ENCODE results near the gene CLN6.
"Not testable (repeated sequence)": the region's sequence is repeated elsewhere in the genome, so short reads cannot be mapped to it uniquely, and the experiment has no call there.

CLN6 gene

DNA sequence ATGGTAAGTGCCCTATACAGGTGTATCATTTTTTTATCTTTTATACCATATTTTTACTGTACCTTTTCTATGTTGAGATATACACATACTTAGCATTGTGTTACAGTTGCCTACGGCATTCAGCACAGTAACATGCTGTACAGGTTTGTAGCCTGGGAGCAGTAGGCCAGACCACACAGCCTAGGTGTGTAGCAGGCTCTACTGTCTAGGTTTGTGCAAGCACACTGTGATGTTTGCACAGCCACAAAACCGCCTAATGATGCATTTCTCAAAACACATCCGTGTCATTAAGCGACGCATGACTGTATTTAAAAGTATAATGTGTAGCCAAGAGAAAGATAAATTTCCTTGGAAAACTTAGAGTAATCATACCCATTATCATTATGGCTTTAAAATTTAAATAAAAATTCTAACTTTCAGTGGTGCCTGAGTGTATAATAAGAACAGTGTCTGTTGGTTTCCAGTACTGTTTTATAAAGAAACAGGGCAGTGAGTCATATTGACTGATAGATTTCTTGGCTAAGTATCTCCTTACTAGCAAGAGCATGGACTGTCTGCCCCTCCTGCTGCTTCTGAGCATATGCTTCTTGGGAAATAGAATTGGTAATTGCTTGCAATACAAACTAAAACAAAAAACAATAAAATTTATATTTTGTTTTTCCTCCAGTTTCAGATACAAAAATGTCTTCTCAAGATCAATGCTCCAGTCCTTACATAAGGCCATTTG is 42.7 kb downstream of the CLN6 start:
- DNase-seq = no peak

DNA sequence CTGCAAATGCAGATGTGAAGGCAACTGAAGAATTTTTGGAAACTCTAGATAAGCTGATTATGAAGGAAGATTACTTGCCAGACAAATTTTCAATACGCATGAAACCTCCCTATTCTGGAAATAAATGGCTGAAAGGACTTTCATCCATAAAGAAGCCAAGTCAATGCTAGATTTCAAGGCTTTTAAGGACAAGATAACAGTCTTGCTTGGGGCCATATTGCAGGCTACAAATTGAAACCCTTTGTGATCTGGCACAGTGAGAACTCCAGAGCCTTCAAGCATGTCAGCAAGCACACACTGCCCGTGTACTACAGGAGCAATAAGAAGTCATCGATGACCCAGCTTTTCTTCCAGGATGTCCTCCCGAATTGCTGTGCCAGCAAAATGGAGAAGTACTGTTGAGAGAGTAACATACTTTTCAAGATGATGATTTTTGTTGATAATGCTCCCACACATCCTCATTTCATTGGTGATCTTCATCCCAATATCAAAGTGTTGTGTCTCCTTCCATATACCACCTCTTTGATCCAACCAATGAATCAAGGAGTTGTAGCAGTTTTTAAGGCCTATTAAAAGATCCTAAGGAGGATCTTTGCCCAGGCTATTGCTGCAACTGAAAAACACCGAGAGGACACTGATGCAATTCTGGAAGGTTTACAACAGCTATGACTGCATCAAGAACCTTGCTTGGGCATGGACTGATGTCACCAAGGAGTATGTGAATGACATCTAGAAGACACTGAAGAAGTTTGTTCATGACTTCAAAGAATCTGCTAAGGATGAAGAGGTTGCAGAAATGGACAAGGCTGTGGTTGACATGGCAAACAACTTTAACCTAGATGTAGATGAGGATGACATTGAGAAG is 44.7 kb downstream of the CLN6 start:
- no peak for DNase-seq

DNA sequence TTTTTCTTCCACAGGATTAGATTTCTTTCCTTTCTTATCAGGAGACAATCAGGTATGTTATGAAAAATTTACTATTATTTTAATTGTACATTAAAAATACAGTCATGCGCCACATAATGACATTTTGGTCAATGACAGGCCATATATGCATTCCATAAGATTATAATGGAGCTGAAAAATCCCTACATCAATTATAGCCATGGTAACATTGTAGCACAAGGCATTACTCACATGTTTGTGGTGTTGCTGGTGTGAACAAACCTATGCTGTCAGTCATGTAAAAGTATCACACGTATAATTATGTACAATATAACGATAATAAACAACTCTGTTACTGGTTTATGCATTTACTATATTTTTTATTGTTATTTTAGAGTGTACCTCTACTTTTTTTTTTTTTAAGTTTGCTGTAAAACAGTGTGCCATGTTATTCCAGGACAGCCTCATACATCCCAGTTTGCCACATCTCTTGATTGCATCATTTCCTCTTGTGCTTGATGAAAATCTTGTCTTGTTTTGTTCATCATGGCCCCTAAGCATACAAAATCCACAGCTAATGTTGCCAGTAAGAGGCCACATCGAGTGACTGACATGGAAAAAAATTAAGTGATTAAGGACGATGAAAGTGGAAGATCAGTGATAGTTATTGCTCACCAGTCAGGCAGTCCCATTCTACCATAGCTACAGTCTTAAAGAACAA is 45.8 kb downstream of the CLN6 start:
- DNase-seq = no peak

DNA sequence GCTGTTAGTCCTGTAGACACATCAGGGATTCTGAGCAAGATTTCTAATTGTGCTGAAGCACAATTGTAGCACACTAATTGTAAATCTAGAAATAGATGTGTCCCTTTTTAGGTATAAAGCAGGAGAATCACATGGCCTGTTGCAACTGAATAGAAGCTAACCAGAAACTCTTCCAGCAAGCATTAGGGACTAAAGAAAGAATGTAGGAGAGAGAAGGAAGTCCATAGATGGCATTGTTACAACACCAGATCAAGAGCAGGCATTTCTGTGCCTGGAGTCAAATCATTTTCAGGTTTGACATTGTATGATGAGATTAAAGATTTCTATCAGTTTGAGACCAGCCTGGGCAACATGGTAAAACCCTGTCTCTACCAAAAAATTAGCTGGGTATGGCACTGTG is 51.8 kb downstream of the CLN6 start:
- DNase-seq = no peak

DNA sequence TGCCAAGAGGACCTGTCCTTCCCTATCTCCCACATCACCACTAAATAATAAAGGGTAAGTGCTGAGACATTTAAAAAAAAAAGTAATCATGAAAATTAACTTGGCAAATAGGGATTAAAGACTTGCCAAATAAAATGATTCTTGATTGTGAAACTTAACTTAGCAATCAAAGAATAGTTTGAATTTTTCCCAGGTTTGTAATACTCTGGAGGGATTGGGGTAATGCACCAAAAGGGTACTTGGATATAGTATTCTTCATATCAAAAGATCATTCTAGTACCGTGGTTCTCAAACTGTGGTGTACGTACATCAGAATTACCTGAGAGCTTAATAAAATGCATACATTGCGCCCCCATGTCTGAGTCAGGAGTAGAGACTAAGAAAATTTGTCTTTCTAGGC is 52.9 kb downstream of the CLN6 start:
- no peak for DNase-seq

DNA sequence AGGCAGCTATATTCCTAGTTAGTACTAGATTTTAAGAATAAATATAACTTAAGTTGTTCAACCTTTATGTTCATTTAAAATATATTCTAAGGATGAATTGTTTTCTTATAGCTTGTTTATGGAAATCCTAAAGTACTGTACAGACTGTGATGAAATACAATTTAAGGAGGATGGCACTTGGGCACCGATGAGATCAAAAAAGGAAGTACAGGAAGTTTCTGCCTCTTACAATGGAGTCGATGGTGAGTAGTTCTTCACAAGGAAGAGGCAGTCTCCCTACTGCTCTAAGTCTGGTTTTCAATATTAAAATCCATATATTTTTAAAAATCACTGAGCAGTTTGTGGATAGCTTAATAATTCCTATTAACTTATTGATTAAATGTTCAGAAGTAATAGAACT is 54.0 kb downstream of the CLN6 start:
- DNase-seq = no peak

DNA sequence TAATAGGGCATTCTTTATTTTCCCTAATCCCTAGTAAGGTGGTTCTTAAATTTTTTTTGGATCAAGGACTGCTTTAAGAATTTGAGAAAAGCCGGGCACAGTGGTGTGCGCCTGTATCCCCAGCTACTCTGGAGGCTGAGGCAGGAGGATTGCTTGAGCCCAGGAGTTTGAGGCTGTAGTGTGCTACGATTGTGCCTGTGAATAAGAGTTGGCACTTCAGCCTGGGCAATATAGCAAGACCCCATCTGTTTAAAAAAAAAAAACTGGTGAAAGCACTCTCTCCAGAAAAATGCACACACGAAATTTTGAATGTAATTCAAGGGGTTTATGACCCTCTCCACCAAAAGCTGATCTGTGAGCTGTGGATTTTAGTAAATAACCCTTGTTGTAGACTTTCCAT is 56.4 kb downstream of the CLN6 start:
- no peak for DNase-seq

DNA sequence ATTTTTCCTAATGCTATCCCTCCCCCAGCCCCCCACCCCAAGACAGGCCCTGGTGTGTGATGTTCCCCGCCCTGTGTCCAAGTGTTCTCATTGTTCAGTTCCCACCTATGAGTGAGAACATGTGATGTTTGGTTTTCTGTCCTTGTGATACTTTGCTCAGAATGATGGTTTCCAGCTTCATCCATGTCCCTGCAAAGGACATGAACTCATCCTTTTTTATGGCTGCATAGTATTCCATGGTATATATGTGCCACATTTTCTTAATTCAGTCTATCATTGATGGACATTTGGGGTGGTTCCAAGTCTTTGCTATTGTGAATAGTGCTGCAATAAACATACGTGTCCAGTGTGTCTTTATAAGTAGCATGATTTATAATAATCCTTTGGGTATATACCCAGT is 57.5 kb downstream of the CLN6 start:
- not testable (repeated sequence) for DNase-seq

DNA sequence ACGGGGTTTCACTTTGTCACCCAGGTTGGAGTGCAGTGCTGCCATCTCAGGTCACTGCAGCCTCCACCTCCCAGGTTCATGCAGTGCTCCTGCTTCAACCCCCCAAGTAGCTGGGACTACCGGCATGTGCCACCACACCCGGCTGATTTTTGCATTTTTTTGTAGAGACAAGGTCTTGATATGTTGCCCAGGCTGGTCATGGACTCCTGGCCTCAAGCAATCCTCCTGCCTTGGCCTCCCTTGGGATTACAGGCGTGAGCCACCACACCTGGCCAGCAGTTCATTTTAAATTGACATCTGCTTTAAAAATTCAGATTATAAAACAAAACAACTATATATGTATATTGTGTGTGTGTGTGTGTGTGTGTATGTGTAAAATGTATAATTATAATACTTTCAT is 62.7 kb downstream of the CLN6 start:
- DNase-seq = no peak

DNA sequence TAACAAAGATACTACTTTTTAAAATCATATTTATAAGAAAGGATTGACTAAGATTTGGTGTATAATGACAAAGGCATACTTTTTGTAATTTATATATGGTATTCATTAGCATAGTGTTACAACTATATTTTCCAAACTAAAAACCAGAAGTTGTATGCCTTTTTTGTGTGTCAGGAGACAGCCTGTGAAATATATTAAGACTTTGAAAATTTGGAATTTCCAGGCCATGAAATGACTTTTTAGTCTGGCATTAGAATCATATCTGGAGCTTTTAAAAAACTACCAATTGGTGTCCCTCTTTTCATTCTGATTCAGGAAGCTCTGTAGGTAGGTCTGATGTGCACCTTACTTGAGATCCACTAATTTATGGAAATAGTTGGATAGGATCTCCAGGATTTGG is 66.3 kb downstream of the CLN6 start:
- no peak for DNase-seq

DNA sequence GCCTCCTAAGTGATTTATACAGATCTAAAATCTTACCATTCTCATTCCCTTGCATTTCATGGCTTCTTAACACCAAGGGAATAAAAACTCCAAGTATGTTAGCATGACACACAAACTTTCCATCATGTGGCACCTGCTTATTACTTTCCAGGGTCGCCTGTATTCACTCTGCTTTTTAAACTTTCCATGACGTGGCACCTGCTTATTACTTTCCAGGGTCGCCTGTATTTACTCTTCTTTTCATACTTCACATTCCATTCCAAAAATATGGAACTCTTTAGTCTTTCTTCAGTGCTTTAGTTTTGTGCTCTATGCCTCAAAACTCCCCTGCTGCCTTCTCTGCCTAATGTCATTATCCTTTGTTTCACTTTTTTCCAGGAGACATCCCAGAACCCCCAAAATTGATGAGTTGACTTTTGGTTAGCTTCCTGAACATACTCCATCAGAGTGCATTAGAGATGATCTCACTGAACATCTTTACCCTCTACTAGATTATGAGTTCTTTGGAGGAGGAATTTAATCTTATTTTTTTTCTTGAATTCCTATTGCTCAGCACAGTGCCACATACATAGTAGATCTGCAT is 71.4 kb downstream of the CLN6 start:
- no peak for DNase-seq

DNA sequence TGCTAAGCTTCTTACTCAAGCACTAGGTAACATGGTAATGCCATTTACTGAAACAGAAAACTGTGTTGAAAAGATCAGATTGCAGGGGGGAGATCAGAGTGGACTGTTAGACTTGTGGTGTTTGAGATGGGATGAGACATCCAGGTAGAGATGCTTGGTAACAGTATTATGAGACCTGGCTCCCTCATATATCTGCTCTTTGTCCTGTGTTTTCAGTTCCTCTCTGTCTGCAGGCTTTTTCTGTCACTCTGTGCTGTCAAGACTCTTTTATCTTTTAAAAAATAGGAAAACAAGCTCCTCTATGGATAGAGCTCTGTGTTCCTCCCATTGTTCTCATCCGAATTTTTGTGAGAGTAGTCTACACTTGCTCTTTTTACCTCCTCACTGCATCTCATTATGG is 72.5 kb downstream of the CLN6 start:
- DNase-seq = no peak
